ENCODE results near the gene TRMT44. TPM values are rescaled to one million over a fixed set of nuclear protein-coding genes. Genes with fewer than 3 reads are reported as not detected.
A peak's percentile ranks its signal among the peaks of the same experiment; 100 is the strongest.

The TRMT44 gene
- total and polyA plus RNA-seq, 2 donors (not counting 1 experiment from before 2014, with no cell fraction given), result 13.3 to 37.4 TPM

- H3K9ac ChIP-seq (ENCODE audit: low read length), result no peak overlapping the region
- H3K4me2 ChIP-seq (replicated peaks; ENCODE audit: low read depth, low read length, poor library complexity, severe bottlenecking), result no peak overlapping the region
- no peaks in the 10 kb centered on the region for H3K27me3 ChIP-seq (replicated peaks in 1 of 4; ENCODE audit: control extremely low read depth in 1 of 4, control insufficient read depth in 3 of 4, insufficient read depth in 4 of 4, low read length in 3 of 4)
- H3K4me1 Mint-ChIP-seq, result peaks cover 71% of the 10 kb centered on the region
- no peak for DNase-seq
- H3K4me3 ChIP-seq (ENCODE audit: control extremely low read depth in 1 of 5, extremely low read depth in 1 of 5, insufficient read depth in 1 of 5, low read depth in 2 of 5, low read length in 4 of 5), result no peak overlapping the region
- no peaks in the 10 kb centered on the region for H3K36me3 ChIP-seq (replicated peaks in 1 of 2; ENCODE audit: control extremely low read depth in 1 of 2, control insufficient read depth in 1 of 2, extremely low read depth in 1 of 2, insufficient read depth in 2 of 2, low read length in 1 of 2)
- no peak overlapping the region for H3K27ac ChIP-seq (ENCODE audit: low read length in 2 of 2)
- H3K79me2 ChIP-seq (ENCODE audit: control insufficient read depth, insufficient read depth, low read length), result peaks cover 73% of the 10 kb centered on the region
- no peak for ATAC-seq (ENCODE audit: low read depth)
- intact Hi-C loops (cut with micrococcal nuclease), result no loop called here
- peak overlapping the region; percentile 35 for H3K4me3 Mint-ChIP-seq
- no peaks in the 10 kb centered on the region for H3K27me3 Mint-ChIP-seq
- H3K4me1 ChIP-seq (ENCODE audit: control insufficient read depth in 2 of 2, insufficient read depth in 2 of 2, low read length in 2 of 2), result peaks cover 43 to 56% of the 10 kb centered on the region in 2 donors
- H2AFZ ChIP-seq (ENCODE audit: insufficient read depth, low read depth, low read length, poor library complexity, severe bottlenecking), result no peak overlapping the region
- H3K9me3 ChIP-seq (ENCODE audit: control extremely low read depth in 1 of 3, control insufficient read depth in 2 of 3, insufficient read depth in 1 of 3, low read length in 2 of 3), result no peaks in the 10 kb centered on the region
- ChIA-PET CTCF (no interaction called here), POLR2A (no interaction called here)
- peak overlapping the region; percentile 23 for H3K27ac Mint-ChIP-seq
- TF ChIP-seq EZH2 (IDR thresholded peaks at IDR 0.05; ENCODE audit: borderline replicate concordance, insufficient read depth, low read depth, low read length, poor library complexity, severe bottlenecking) (no peak), CTCF (IDR thresholded peaks at IDR 0.05) (no peak)
- no peaks in the 10 kb centered on the region for H3K9me3 Mint-ChIP-seq (ENCODE audit: insufficient read depth)
- 95% methylated on average over 9 of the region's 11 CpGs for WGBS (ENCODE audit: insufficient coverage)
- peaks cover 15% of the 10 kb centered on the region for H4K20me1 ChIP-seq (ENCODE audit: control insufficient read depth, insufficient read depth, low read length, poor library complexity, severe bottlenecking)
These were observed 1.8 kb upstream of the TRMT44 start for GRCh38 chr4:8438743-8439142.

- CTCF ChIA-PET, result interaction anchor here (3.6 kb wide), 1 partner anchor 11 kb away, joined by 19 read pairs; no protein-coding TSS in a partner anchor
- TF ChIP-seq CTCF (IDR thresholded peaks at IDR 0.05) (no peak), EZH2 (IDR thresholded peaks at IDR 0.05; ENCODE audit: borderline replicate concordance, insufficient read depth, low read depth, low read length, poor library complexity, severe bottlenecking) (no peak)
- H3K9me3 Mint-ChIP-seq (ENCODE audit: insufficient read depth), result no peaks in the 10 kb centered on the region
- H3K27ac Mint-ChIP-seq, result peak overlapping the region; percentile 23
- H3K4me3 ChIP-seq (ENCODE audit: control extremely low read depth in 1 of 5, extremely low read depth in 1 of 5, insufficient read depth in 1 of 5, low read depth in 2 of 5, low read length in 4 of 5), result peak overlapping the region in 1 of 5 experiments; percentile 90
- peak overlapping the region in 1 of 2 donors; percentile 97 for H3K27ac ChIP-seq (ENCODE audit: low read length in 2 of 2)
- peaks cover 15% of the 10 kb centered on the region for H4K20me1 ChIP-seq (ENCODE audit: control insufficient read depth, insufficient read depth, low read length, poor library complexity, severe bottlenecking)
- ATAC-seq (ENCODE audit: low read depth) (no peak), DNase-seq (no peak)
- H3K9me3 ChIP-seq (ENCODE audit: control extremely low read depth in 1 of 3, control insufficient read depth in 2 of 3, insufficient read depth in 1 of 3, low read length in 2 of 3), result no peaks in the 10 kb centered on the region
- peaks cover 43 to 56% of the 10 kb centered on the region in 2 donors for H3K4me1 ChIP-seq (ENCODE audit: control insufficient read depth in 2 of 2, insufficient read depth in 2 of 2, low read length in 2 of 2)
- peak overlapping the region; percentile 35 for H3K4me3 Mint-ChIP-seq
- WGBS (ENCODE audit: insufficient coverage), result no CpG with 5 or more reads among the region's 3 CpGs
- H3K4me1 Mint-ChIP-seq, result peaks cover 68% of the 10 kb centered on the region
- no peak overlapping the region for H3K9ac ChIP-seq (ENCODE audit: low read length)
- H2AFZ ChIP-seq (ENCODE audit: insufficient read depth, low read depth, low read length, poor library complexity, severe bottlenecking), result no peak overlapping the region
- intact Hi-C loops (cut with micrococcal nuclease), result no loop called here
- H3K79me2 ChIP-seq (ENCODE audit: control insufficient read depth, insufficient read depth, low read length), result peaks cover 77% of the 10 kb centered on the region
- no peaks in the 10 kb centered on the region for H3K27me3 ChIP-seq (replicated peaks in 1 of 4; ENCODE audit: control extremely low read depth in 1 of 4, control insufficient read depth in 3 of 4, insufficient read depth in 4 of 4, low read length in 3 of 4)
- no peaks in the 10 kb centered on the region for H3K27me3 Mint-ChIP-seq
- no peaks in the 10 kb centered on the region for H3K36me3 ChIP-seq (replicated peaks in 1 of 2; ENCODE audit: control extremely low read depth in 1 of 2, control insufficient read depth in 1 of 2, extremely low read depth in 1 of 2, insufficient read depth in 2 of 2, low read length in 1 of 2)
- H3K4me2 ChIP-seq (replicated peaks; ENCODE audit: low read depth, low read length, poor library complexity, severe bottlenecking), result no peak overlapping the region
- POLR2A ChIA-PET, result no interaction called here
These were observed 1.4 kb upstream of the TRMT44 start for GRCh38 chr4:8439168-8439567.
